Osteocyte (in vitro differentiated cells): ENCODE data around the gene USP20. TPM values are rescaled to one million over a fixed set of nuclear protein-coding genes. Genes with fewer than 3 reads are reported as not detected.

ENCODE experiments used
- DNase-seq: peaks from one replicate; pipeline ENCODE4 v3.0.0; 2021; ENCODE audit warnings: mixed read lengths; ENCODE audit not compliant: unreplicated experiment; ENCODE audit errors: extremely low spot score
- H3K27ac Mint-ChIP-seq: one replicate; pipeline ENCODE4 v1.8.0; 2021; ENCODE audit warnings: mild to moderate bottlenecking, mixed read lengths; ENCODE audit not compliant: unreplicated experiment
- H3K27me3 Mint-ChIP-seq: one replicate; pipeline ENCODE4 v1.8.0; 2021; ENCODE audit warnings: mixed read lengths; ENCODE audit not compliant: unreplicated experiment
- H3K36me3 Mint-ChIP-seq: one replicate; pipeline ENCODE4 v1.8.0; 2021; ENCODE audit warnings: mixed read lengths; ENCODE audit not compliant: unreplicated experiment
- H3K4me1 Mint-ChIP-seq: one replicate; pipeline ENCODE4 v1.8.0; 2021; ENCODE audit warnings: mixed read lengths; ENCODE audit not compliant: unreplicated experiment
- H3K4me3 Mint-ChIP-seq: one replicate; pipeline ENCODE4 v1.8.0; 2021; ENCODE audit warnings: mild to moderate bottlenecking, moderate library complexity, mixed read lengths; ENCODE audit not compliant: unreplicated experiment
- H3K9me3 Mint-ChIP-seq: one replicate; pipeline ENCODE4 v1.8.0; 2021; ENCODE audit warnings: mixed read lengths; ENCODE audit not compliant: unreplicated experiment
- CTCF ChIP-seq: fragments of 200-600 bp; sonication (generic); IDR thresholded peaks from 2 replicates; pipeline ENCODE4 v1.5.0; 2021; ENCODE audit warnings: antibody characterized with exemption, mild to moderate bottlenecking, moderate library complexity
- total RNA-seq: library from RNA; stranded (reverse); gene quantifications from 2 replicates; pipeline ENCODE4 v1.2.1, GENCODE V29; 2021

USP20 gene
- total RNA-seq, 1 donor from 2014 or later: 32.6 TPM

GRCh38 chr9:129852579-129852978 is 17.3 kb downstream of the USP20 start:
- peaks cover 13% of the 10 kb centered on the region for H3K4me1 Mint-ChIP-seq
- H3K36me3 Mint-ChIP-seq: peaks cover 47% of the 10 kb centered on the region
- no peaks in the 10 kb centered on the region for H3K27me3 Mint-ChIP-seq
- TF ChIP-seq CTCF: no peak
- H3K4me3 Mint-ChIP-seq: no peak overlapping the region
- no peaks in the 10 kb centered on the region for H3K9me3 Mint-ChIP-seq
- no peak overlapping the region for H3K27ac Mint-ChIP-seq
- DNase-seq: no peak

- Mint-ChIP-seq H3K27ac (no peak overlapping the region), H3K9me3 (no peaks in the 10 kb centered on the region)
Measured at GRCh38 chr9:129853614-129854013, 18.4 kb downstream of the USP20 start.

GRCh38 chr9:129854588-129855110 is 19.4 kb downstream of the USP20 start:
- no peak overlapping the region for H3K4me3 Mint-ChIP-seq
- no peak for TF ChIP-seq CTCF
- H3K27me3 Mint-ChIP-seq: no peaks in the 10 kb centered on the region
- H3K4me1 Mint-ChIP-seq: peaks cover 11% of the 10 kb centered on the region
- H3K27ac Mint-ChIP-seq: no peak overlapping the region
- peaks cover 54% of the 10 kb centered on the region for H3K36me3 Mint-ChIP-seq
- DNase-seq: no peak
- H3K9me3 Mint-ChIP-seq: no peaks in the 10 kb centered on the region

More at GRCh38 chr9:129853614-129854013, 18.4 kb downstream of the USP20 start:
- Mint-ChIP-seq H3K27me3 (no peaks in the 10 kb centered on the region), H3K36me3 (peaks cover 52% of the 10 kb centered on the region), H3K4me3 (no peak overlapping the region), H3K4me1 (peaks cover 11% of the 10 kb centered on the region)
- no peak for TF ChIP-seq CTCF
- no peak for DNase-seq

GRCh38 chr9:129857207-129857606 is 21.9 kb downstream of the USP20 start:
- Mint-ChIP-seq H3K4me1 (peaks cover 6% of the 10 kb centered on the region), H3K4me3 (no peak overlapping the region), H3K9me3 (no peaks in the 10 kb centered on the region), H3K27me3 (no peaks in the 10 kb centered on the region), H3K27ac (no peak overlapping the region), H3K36me3 (peaks cover 51% of the 10 kb centered on the region)
- DNase-seq: no peak
- TF ChIP-seq CTCF: no peak

- Mint-ChIP-seq H3K36me3 (peaks cover 47% of the 10 kb centered on the region), H3K4me3 (no peak overlapping the region), H3K27ac (no peak overlapping the region), H3K27me3 (no peaks in the 10 kb centered on the region), H3K9me3 (no peaks in the 10 kb centered on the region), H3K4me1 (peaks cover 10% of the 10 kb centered on the region)
- TF ChIP-seq CTCF: no peak
- no peak for DNase-seq
Measured at GRCh38 chr9:129858167-129858962, 23.1 kb downstream of the USP20 start.
